Measurements from ENCODE around the gene COMTD1.

DNA sequence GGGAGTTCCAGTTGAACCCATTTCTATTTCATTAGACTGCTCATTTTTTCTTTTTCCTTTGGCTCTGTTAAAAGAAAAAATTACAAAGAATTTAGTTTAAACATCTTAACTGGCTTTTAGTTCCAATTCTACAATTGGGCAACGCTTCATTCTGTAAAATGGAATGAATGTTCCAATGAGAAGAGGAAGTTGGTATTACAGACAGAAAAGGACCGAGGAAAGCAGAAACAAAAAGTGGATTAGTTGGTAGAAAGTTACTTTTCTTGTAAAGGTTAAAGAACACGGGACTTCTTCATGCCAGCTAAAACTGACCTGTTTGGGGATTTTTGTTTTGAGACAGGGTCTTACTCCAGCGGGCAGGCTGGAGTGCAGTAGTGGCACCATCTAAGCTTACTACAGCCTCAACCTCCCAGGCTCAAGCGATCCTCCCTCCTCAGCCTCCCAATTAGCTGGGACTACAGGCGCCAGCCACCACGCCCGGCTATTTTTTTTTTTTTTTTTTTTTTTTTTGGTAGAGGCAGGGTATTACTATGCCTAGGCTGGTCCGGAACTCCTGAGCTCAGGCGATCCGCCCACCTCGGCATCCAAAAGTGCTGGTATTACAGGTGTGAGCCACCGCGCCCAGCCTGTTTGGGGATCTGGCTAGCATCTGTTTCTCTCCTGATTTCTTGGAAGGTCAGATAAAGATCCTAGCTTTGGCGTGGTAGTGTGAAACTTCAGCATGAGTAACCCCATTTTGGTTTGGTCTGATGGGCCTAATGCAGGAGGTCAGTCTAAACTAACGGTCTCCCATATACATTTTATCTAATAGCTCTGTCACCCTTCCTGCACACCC lies 26.5 kb downstream of the COMTD1 start:
- TF ChIP-seq TEAD4 (IDR thresholded peaks at IDR 0.05; ENCODE audit: borderline replicate concordance, insufficient read depth), result no peak
- TF ChIP-seq MXI1 (IDR thresholded peaks at IDR 0.05; ENCODE audit: low read depth, low read length), result no peak
- no peak for TF ChIP-seq TAF1 (IDR thresholded peaks at IDR 0.05; ENCODE audit: borderline replicate concordance, low read depth, low read length)
- TF ChIP-seq, protein P1, sequence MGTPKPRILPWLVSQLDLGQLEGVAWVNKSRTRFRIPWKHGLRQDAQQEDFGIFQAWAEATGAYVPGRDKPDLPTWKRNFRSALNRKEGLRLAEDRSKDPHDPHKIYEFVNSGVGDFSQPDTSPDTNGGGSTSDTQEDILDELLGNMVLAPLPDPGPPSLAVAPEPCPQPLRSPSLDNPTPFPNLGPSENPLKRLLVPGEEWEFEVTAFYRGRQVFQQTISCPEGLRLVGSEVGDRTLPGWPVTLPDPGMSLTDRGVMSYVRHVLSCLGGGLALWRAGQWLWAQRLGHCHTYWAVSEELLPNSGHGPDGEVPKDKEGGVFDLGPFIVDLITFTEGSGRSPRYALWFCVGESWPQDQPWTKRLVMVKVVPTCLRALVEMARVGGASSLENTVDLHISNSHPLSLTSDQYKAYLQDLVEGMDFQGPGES (IDR thresholded peaks at IDR 0.05; ENCODE audit: low read depth, low read length), result no peak

Measured in SK-N-SH (cell line).